NK-92 (cell line): ENCODE results near the gene CPEB1.

Experiments used
- DNase-seq: peaks from one replicate; lab custom pipeline; 2025; ENCODE audit not compliant: unreplicated experiment; lab: John Stamatoyannopoulos, UW

CPEB1 gene

GRCh38 chr15:82647045-82647834, at the start of gene CPEB1:
CPEB1 (minus strand) TSS chr15:82647363; CDS start chr15:82628459, 18,904 bp downstream.
- no peak for DNase-seq

GRCh38 chr15:82692171-82692570, 45.0 kb upstream of the CPEB1 start:
- no peak for DNase-seq

DNA sequence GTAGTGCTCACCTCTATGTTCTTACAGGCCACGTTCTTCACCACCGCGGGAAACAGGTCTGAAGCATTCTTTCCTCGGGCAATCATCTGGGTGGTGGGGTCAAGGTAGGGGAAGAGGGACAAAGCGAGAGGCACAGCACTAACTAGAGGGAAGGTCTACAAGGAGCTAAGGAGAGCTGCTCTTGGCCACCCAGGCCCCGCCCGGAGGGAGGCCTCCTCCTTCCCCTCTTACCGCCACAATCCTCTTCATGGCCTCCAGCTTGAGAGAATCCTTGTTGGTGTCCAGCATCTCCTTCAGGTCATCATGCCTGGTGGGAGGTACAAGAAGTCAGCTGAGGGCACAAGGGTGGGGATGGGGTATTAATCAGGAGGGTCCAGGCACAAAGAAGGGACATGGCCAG, 42.0 kb upstream of the CPEB1 start:
- no peak for DNase-seq

DNA sequence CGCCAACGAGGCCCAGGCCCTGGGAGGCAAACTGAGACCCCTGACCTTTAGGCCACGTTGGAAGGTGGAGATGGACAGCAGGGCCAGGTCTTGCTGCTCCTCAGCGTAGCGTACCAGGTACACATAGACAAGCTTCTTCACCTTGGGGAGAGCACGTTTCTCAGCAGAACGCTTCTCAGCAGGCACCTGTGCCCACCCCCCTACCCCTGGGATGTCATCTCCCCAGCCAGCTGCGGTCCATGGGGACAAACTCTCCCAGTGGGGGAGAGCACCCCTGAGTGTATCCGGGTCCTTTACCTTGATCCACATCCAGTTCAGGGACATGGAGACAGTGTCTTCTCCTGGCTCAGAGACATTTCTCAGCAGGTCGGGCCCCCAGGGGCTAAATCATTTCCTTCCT, 41.5 kb upstream of the CPEB1 start:
- no peak for DNase-seq

DNA sequence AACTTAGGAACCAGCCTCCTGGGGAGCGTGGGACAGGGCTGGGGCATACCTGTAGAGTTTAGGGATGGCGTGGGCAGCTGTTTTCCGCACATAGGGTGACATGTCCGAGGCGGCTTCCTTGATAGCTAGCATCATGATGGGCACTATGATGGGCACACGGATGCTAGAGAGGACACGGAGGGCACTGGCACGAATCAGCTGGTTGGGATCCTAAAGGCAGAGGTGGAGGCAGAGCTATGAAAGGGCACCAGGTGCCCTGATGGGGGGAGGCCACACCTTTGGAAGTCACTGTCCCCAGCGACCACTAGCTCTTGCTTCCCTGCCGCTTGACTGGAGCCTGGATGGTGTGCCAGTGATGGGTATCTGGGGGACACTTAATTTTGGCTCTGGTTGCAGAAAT, 34.2 kb upstream of the CPEB1 start:
- DNase-seq, result no peak

- DNase-seq, result no peak
These were observed 33.3 kb upstream of the CPEB1 start for GRCh38 chr15:82680200-82681102.

DNA sequence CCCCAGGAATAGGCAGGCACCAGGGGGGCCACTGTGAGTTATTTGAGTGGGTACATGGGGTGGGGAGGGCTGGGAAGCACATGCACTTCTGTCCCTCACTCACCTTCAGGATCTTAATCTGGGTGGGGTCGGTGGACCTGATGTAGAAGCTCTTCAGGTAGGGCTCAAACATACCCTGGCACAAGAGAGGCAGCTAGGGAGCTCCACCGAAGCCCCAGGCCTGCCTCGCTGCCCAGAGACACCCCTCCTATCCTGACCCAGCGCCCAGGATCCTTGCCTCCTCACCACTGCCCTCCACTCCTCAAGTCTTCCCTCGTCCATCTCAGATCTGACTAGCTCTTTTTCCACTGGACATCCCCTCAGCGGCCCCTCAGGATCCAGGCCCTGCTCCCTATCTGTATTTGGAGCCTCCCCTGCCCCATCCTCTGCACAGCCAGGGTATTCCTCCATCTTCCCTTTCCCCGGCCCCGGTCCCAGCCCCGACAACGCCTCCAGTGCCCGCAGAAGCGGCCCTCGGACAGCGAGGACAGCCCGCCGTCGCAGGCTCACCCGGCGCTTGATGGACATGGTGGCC, 32.5 kb upstream of the CPEB1 start:
- no peak for DNase-seq

DNA sequence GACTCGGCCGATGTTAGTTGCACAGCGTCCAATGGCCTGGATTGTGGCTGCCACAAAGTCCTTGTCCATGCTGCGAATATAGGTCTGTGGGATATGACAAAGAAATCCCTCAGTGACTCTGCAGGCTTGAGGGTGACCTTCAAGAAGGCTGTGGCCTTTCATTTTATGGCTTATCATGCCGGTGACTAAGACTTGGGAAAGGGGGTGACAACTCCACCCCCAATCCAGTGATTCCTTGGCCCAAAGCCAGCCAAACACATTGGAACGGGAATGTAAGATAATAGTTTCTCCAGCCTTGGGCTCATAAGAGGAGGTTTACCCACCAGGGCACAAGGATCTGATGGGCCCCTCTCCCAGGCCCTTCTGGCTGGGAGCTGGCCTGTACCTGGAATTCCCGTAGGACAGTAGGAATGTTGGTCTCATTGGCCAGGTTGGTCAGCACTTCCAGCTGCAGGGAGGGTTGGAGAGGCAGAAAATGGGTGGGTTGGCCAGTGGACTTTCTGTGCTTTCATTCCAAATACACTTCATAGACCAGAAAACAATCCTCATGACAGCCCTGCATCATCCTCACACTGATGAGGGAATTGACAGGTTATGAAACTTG, 30.7 kb upstream of the CPEB1 start:
- DNase-seq, result no peak

DNA sequence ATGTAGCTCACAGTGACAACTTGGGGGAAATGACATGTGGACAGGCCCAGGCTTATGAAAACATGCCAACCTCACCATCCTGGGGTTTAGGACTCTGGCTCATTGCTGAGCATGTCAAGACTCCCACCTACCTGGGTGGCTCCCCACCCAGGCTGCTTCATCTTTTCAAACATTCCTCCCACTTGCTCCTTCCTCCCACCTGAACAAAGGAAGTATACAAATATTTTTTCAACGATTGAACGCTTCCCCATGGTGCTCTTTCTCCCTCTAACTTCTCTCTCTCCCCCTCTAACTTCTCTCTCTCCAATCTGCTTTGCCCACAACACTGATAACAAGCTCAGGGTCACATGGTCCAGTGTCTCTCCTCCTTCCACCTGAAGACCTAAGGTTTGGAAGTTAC, 27.7 kb upstream of the CPEB1 start:
- DNase-seq, result no peak

GRCh38 chr15:82670699-82671098, 23.5 kb upstream of the CPEB1 start:
- DNase-seq, result no peak

DNA sequence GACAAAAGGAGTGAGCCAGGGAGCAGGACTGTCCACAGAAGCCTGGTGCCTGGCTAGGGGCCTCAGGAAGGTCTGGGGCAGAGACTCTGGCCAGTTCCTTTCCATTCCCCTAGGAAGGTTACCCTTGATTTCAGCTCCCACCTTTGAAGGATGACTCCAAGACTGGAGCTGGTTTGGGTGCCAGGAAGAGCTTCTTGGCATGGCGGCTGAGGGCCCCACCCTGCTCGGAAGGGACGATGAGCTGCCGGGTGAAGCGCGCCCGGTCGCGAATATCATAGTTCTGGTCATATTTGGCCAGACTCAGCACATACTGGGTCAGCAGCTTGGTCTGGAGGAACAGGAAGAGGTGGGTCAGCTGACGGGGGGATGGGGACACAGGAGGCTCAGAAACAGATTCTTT, 19.4 kb upstream of the CPEB1 start:
- no peak for DNase-seq

DNA sequence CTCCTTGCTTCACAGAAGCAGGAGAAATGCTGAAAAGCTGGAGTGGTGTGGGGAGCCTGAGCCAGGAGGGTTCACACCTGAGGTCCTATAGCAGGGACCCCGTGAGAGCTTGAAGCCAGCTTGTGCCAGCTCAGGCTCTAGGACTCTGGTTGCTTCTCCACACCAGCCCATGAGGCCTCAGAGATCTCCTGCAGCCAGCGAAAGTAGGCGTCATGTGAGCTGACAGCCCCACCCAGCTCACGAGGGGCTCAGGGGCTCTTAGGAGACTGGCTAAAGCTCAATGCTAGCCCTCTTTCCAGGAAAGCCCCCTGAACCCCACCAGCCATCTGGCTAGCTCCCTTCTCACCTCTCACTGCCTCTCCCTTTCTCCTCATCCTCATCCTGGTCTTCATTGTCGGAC, 16.9 kb upstream of the CPEB1 start:
- no peak for DNase-seq

- no peak for DNase-seq
These were observed 16.0 kb upstream of the CPEB1 start for GRCh38 chr15:82663186-82663600.

- DNase-seq, result no peak
These were observed 15.5 kb upstream of the CPEB1 start for GRCh38 chr15:82662641-82663040.

DNA sequence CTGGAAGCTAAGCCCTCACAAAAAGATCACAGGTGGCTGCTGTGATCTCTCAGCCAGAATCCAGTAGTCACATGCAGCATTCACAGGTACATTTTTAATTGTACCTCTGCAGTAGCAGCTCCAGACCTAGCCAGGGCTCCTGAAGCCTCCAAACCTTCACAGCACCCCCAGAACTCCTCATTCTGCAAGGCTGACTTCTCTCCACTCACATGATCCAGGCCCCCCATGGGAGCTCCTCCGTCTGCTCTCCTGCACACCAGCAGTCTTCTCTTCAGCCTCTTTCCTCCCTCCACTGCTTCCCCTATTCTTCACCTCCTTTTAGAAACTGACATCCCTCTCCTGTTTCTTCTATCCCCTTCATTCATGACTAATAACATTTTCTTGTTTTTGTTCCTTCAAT, 13.2 kb upstream of the CPEB1 start:
- no peak for DNase-seq

DNA sequence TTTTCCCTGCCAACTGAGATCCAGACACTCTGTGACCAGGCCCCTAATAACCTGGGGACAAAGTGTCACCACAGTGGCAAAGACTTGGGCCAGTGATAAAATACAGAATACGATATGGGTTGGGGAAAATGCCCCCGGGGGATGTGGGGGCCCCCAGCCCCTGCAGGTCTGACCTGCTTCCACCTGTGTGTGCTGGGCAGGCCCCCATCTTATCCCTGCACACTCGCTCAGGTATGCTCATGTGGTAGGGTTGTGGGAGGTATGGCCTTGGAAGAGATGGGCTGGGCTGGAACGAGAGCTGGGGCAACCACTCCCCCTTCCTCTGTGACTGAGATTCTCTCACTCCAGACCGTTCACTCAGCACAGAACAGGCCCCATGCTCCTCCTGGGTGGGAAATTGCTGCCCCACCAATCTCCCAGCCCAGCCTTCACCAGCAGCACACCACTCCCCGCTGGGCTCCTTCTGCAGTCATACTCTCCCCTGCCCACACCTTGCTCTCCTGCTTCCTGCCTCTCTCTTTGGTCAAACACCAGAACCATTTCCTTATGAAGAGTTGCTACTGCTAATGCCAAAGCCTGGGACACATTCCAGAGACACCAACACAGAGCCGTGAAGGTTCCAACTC, 9.6 kb upstream of the CPEB1 start:
- DNase-seq, result no peak

- DNase-seq, result no peak
These were observed 8.4 kb upstream of the CPEB1 start for GRCh38 chr15:82655606-82656005.

DNA sequence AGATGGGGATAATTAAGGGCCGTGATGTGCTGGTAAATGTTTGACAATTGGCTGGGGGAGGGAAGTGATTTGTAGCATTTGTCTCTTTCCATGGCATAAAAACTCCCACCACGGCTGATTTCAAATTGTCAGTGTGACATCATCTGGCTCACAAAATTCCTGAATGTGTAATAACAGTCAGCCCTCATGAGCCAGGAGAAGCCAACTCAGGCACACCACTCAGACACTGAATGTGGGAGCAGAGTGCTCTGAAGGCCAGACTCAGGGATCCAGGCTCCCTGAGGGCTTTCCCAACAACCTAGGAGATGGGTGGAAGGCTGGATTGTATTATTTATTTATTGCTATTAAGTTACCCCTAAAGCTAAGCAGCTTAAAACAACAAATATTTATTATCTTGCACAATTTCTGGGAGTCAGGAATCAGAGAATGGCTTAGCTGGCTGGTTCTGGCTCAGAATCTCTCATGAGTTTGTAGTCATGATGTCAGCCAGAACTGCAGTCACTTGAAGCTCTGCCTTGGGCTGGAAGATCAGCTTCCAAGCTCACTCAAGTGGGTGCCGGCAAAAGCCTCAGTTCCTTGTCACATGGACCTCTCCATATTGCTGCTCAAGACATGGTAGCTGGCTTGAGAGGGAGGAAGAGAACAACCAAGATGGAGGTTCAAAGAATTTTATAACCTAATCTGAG, 6.5 kb upstream of the CPEB1 start:
- no peak for DNase-seq

DNA sequence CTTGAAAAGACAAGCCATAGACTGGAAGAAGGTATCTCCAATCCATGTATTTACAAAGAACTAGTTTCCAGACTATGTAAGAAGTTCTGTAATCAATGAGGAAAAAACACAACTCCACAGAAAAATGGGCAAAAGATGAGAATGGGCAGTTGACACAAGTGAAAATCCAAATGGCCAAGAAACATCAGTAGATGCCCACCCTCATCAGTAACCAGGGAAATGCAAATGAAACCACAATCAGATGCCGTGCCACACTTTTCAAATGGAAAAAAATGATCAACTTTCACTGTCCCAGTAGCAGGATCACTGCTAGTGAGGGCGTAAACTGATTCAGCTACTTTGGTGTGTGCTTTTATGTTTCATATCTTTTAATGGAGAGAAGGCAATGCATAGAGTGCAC, 4.5 kb upstream of the CPEB1 start:
- no peak for DNase-seq

- DNase-seq, result no peak
These were observed 3.0 kb upstream of the CPEB1 start for GRCh38 chr15:82650046-82650670.
